Neural cell (in vitro differentiated cells): Measurements from ENCODE around the gene PRKAR1B.

Source experiments
- EP300 ChIP-seq: fragments of 450-650 bp; conservative IDR thresholded peaks from 2 replicates; pipeline ENCODE4 v1.6.1; 2014; ENCODE audit warnings: antibody characterized with exemption, mild to moderate bottlenecking, moderate library complexity; ENCODE audit not compliant: poor library complexity, severe bottlenecking
- EZH2 ChIP-seq: fragments of 200-600, 300-800 bp; shearing (Covaris generic), sonication (generic); IDR thresholded peaks from 2 replicates; pipeline ENCODE4 v1.6.1; 2014; ENCODE audit warnings: antibody characterized with exemption, low read length, borderline replicate concordance, mild to moderate bottlenecking; ENCODE audit not compliant: insufficient read depth, poor library complexity, severe bottlenecking
- POLR2AphosphoS5 ChIP-seq: IDR thresholded peaks from 2 replicates; pipeline ENCODE4 v1.6.1; 2012
- RAD21 ChIP-seq: fragments of 450-650 bp; conservative IDR thresholded peaks from 2 replicates; pipeline ENCODE4 v1.6.1; 2014; ENCODE audit warnings: antibody characterized with exemption, mild to moderate bottlenecking, moderate library complexity
- TF ChIP-seq, protein P1 (sequence below): fragments of 450-650 bp; IDR thresholded peaks from 2 replicates; pipeline ENCODE4 v1.5.1; 2014; ENCODE audit warnings: antibody characterized with exemption, mild to moderate bottlenecking, moderate library complexity; ENCODE audit not compliant: poor library complexity, severe bottlenecking
- TF ChIP-seq, protein P2 (sequence below): IDR thresholded peaks from 2 replicates; pipeline ENCODE4 v1.6.1; 2012; ENCODE audit warnings: borderline replicate concordance

DNA sequence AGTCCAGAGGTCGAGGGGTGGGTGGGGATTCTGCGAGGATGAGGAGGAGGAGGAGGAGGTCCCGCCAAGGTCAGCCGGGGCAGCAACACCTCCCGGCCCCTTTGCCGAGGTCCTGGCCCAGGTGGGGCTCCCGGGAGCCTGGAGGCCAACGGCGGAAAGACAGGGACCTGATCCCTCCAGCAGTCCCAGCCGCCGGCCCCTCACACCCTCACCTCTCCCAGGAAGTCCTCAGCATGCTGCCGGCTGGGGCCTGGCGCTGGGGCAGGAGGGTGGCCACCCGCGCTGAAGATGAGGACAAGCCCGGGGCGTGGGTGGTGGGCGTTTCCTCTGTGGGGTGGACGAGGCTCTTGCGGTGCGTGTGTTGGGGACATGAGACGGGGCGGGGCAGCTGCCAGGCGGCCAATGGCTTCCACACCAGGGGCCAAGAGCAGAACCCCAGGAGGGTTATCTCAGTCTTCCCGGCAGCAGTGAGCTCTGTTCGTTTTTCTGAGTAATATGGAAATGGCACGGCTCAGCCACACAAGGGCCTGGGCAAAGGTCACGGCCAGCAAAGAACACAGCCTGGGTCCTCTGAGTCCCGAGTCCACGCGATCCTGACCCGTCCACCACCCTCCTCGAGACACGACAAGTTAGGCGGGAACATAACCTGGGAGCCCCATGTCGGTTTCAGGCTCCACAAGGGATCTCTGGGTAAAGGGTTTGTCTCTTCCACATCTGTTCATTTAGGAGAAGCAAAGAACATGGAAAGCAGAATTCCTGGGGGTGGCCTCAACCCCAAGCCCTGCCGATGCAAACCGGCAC is 124.5 kb downstream of the PRKAR1B start:
- no peak for TF ChIP-seq EZH2
- TF ChIP-seq, protein P1, sequence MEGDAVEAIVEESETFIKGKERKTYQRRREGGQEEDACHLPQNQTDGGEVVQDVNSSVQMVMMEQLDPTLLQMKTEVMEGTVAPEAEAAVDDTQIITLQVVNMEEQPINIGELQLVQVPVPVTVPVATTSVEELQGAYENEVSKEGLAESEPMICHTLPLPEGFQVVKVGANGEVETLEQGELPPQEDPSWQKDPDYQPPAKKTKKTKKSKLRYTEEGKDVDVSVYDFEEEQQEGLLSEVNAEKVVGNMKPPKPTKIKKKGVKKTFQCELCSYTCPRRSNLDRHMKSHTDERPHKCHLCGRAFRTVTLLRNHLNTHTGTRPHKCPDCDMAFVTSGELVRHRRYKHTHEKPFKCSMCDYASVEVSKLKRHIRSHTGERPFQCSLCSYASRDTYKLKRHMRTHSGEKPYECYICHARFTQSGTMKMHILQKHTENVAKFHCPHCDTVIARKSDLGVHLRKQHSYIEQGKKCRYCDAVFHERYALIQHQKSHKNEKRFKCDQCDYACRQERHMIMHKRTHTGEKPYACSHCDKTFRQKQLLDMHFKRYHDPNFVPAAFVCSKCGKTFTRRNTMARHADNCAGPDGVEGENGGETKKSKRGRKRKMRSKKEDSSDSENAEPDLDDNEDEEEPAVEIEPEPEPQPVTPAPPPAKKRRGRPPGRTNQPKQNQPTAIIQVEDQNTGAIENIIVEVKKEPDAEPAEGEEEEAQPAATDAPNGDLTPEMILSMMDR = no peak
- no peak for TF ChIP-seq RAD21
- TF ChIP-seq POLR2AphosphoS5 = no peak
- no peak for TF ChIP-seq EP300
- TF ChIP-seq, protein P2, sequence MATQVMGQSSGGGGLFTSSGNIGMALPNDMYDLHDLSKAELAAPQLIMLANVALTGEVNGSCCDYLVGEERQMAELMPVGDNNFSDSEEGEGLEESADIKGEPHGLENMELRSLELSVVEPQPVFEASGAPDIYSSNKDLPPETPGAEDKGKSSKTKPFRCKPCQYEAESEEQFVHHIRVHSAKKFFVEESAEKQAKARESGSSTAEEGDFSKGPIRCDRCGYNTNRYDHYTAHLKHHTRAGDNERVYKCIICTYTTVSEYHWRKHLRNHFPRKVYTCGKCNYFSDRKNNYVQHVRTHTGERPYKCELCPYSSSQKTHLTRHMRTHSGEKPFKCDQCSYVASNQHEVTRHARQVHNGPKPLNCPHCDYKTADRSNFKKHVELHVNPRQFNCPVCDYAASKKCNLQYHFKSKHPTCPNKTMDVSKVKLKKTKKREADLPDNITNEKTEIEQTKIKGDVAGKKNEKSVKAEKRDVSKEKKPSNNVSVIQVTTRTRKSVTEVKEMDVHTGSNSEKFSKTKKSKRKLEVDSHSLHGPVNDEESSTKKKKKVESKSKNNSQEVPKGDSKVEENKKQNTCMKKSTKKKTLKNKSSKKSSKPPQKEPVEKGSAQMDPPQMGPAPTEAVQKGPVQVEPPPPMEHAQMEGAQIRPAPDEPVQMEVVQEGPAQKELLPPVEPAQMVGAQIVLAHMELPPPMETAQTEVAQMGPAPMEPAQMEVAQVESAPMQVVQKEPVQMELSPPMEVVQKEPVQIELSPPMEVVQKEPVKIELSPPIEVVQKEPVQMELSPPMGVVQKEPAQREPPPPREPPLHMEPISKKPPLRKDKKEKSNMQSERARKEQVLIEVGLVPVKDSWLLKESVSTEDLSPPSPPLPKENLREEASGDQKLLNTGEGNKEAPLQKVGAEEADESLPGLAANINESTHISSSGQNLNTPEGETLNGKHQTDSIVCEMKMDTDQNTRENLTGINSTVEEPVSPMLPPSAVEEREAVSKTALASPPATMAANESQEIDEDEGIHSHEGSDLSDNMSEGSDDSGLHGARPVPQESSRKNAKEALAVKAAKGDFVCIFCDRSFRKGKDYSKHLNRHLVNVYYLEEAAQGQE = no peak
